Common myeloid progenitor, CD34-positive (primary cell): ENCODE results near the gene TXNRD2.

Source experiments
- CTCF ChIA-PET: fragments of 350-600 bp; sonication (Branson Sonifier 250); formaldehyde crosslinking; loops from one replicate; lab custom pipeline; 2021; ENCODE audit warnings: antibody characterized with exemption; lab: Charles Lee
- POLR2A ChIA-PET: fragments of 350-600 bp; sonication (Branson Sonifier 250); formaldehyde crosslinking; loops from one replicate; lab custom pipeline; 2021; ENCODE audit warnings: antibody characterized with exemption; lab: Charles Lee
- DNase-seq, 3 donors: peaks; one replicate each; pipeline versions ENCODE4 v3.0.0 to v3.0.0-alpha.2; 2013
- H3K27ac ChIP-seq, 2 experiments: 1 replicate in 1 of 2; 2 replicates in 1 of 2; pipeline ENCODE4 v1.7.0; 2013; ENCODE audit warnings: inconsistent platforms in 2 of 2, low read length in 2 of 2, mild to moderate bottlenecking in 2 of 2, low read depth in 1 of 2, moderate library complexity in 1 of 2; ENCODE audit not compliant: severe bottlenecking in 2 of 2, insufficient read depth in 1 of 2, poor library complexity in 1 of 2
- H3K27me3 ChIP-seq, 5 experiments: replicated peaks in 2 of 5; 1 replicate in 3 of 5; 2 replicates in 2 of 5; pipeline versions ENCODE4 v1.6.1 to v1.7.0; 2013; ENCODE audit warnings: low read length in 4 of 5, mild to moderate bottlenecking in 2 of 5, moderate library complexity in 2 of 5, inconsistent platforms in 1 of 5; ENCODE audit not compliant: insufficient read depth in 5 of 5, control insufficient read depth in 4 of 5
- H3K36me3 ChIP-seq, 4 experiments: 1 replicate in 2 of 4; 2 replicates in 2 of 4; pipeline versions ENCODE4 v1.6.1 to v1.7.0; 2013; ENCODE audit warnings: low read length in 3 of 4, control low read depth in 1 of 4, mild to moderate bottlenecking in 1 of 4; ENCODE audit not compliant: control insufficient read depth in 4 of 4, insufficient read depth in 4 of 4
- H3K4me1 ChIP-seq, 4 experiments: 1 replicate in 3 of 4; 2 replicates in 1 of 4; pipeline versions ENCODE4 v1.6.1 to v1.7.1; 2013; ENCODE audit warnings: low read length in 3 of 4, mild to moderate bottlenecking in 3 of 4, control low read depth in 1 of 4, inconsistent platforms in 1 of 4, moderate library complexity in 1 of 4; ENCODE audit not compliant: control insufficient read depth in 4 of 4, insufficient read depth in 4 of 4; ENCODE audit errors: control extremely low read depth in 1 of 4
- H3K4me3 ChIP-seq, 7 experiments: 1 replicate in 4 of 7; 2 replicates in 3 of 7; pipeline versions ENCODE4 v1.5.1 to v1.7.0; 2013; ENCODE audit warnings: mild to moderate bottlenecking in 7 of 7, low read length in 6 of 7, moderate library complexity in 6 of 7, inconsistent platforms in 2 of 7, low read depth in 2 of 7, control low read depth in 1 of 7; ENCODE audit not compliant: insufficient read depth in 4 of 7, control insufficient read depth in 1 of 7; ENCODE audit errors: extremely low read depth in 1 of 7
- H3K9me3 ChIP-seq, 5 experiments: 1 replicate in 4 of 5; 2 replicates in 1 of 5; pipeline versions ENCODE4 v1.6.1 to v1.7.1; 2013; ENCODE audit warnings: low read length in 4 of 5, mild to moderate bottlenecking in 2 of 5, inconsistent platforms in 1 of 5, low read depth in 1 of 5, moderate library complexity in 1 of 5; ENCODE audit not compliant: control insufficient read depth in 4 of 5, insufficient read depth in 2 of 5; ENCODE audit errors: control extremely low read depth in 1 of 5
- WGBS: methylation state at CpG from one replicate; pipeline ENCODE4 v1.1.5; 2013; ENCODE audit not compliant: insufficient coverage; 5-methylcytosine and 5-hydroxymethylcytosine counted together

TXNRD2 gene

GRCh38 chr22:19970479-19971275, 29.1 kb upstream of the TXNRD2 start:
- CTCF ChIA-PET, result interaction anchor here (0.8 to 15.9 kb wide), 14 partner anchors 16 to 251 kb away, joined by 3 to 384 read pairs (median 8); no protein-coding TSS in a partner anchor
- Histone ChIP-seq H3K4me1 (peaks cover 0 to 51% (median 40%) of the 10 kb centered on the region in 4 experiments), H3K36me3 (peaks cover 13 to 59% (median 32%) of the 10 kb centered on the region in 4 experiments), H3K27ac (no peak overlapping the region), H3K27me3 (no peaks in the 10 kb centered on the region), H3K4me3 (no peak overlapping the region), H3K9me3 (no peaks in the 10 kb centered on the region)
- 79% methylated on average over 16 of the region's 25 CpGs for WGBS
- DNase-seq, result peak; percentile 66 to 86 (median 81)
- POLR2A ChIA-PET, result interaction anchor here (0.7 to 4.9 kb wide), 3 partner anchors 41 to 291 kb away, joined by 3 to 33 read pairs (median 7); no protein-coding TSS in a partner anchor

GRCh38 chr22:19970031-19970478, 28.4 kb upstream of the TXNRD2 start:
- DNase-seq, result no peak
- POLR2A ChIA-PET, result interaction anchor here (4.9 kb wide), 1 partner anchor 44 kb away, joined by 33 read pairs; no protein-coding TSS in a partner anchor
- no peaks in the 10 kb centered on the region for H3K9me3 ChIP-seq
- peaks cover 13 to 64% (median 33%) of the 10 kb centered on the region in 4 experiments for H3K36me3 ChIP-seq
- 92% methylated on average over 8 of the region's 9 CpGs for WGBS
- CTCF ChIA-PET, result interaction anchor here (0.8 to 15.9 kb wide), 12 partner anchors 11 to 251 kb away, joined by 3 to 384 read pairs (median 8); no protein-coding TSS in a partner anchor
- H3K27me3 ChIP-seq, result no peaks in the 10 kb centered on the region
- H3K4me3 ChIP-seq, result no peak overlapping the region
- no peak overlapping the region for H3K27ac ChIP-seq
- H3K4me1 ChIP-seq, result peaks cover 0 to 44% (median 34%) of the 10 kb centered on the region in 4 experiments

- H3K4me1 ChIP-seq, result peaks cover 0 to 37% (median 27%) of the 10 kb centered on the region in 4 experiments
- H3K36me3 ChIP-seq, result peaks cover 17 to 71% (median 36%) of the 10 kb centered on the region in 4 experiments
- no peak overlapping the region for H3K4me3 ChIP-seq
- no peak overlapping the region for H3K27ac ChIP-seq
- 92% methylated on average over 11 of the region's 11 CpGs for WGBS
- POLR2A ChIA-PET, result interaction anchor here (4.9 kb wide), 1 partner anchor 45 kb away, joined by 33 read pairs; no protein-coding TSS in a partner anchor
- CTCF ChIA-PET, result interaction anchor here (0.6 to 15.9 kb wide), 13 partner anchors 11 to 250 kb away, joined by 3 to 384 read pairs (median 4); no protein-coding TSS in a partner anchor
- DNase-seq, result no peak
- H3K9me3 ChIP-seq, result no peaks in the 10 kb centered on the region
- H3K27me3 ChIP-seq, result no peaks in the 10 kb centered on the region
Measured at GRCh38 chr22:19969141-19969928, 27.7 kb upstream of the TXNRD2 start.

GRCh38 chr22:19968450-19968891, 26.9 kb upstream of the TXNRD2 start:
- Histone ChIP-seq H3K4me3 (no peak overlapping the region), H3K27ac (no peak overlapping the region), H3K9me3 (no peaks in the 10 kb centered on the region), H3K4me1 (peaks cover 0 to 29% (median 19%) of the 10 kb centered on the region in 4 experiments), H3K27me3 (no peaks in the 10 kb centered on the region), H3K36me3 (peaks cover 19 to 80% (median 43%) of the 10 kb centered on the region in 4 experiments)
- CTCF ChIA-PET, result interaction anchor here (0.6 to 15.9 kb wide), 8 partner anchors 11 to 161 kb away, joined by 3 to 384 read pairs (median 6); no protein-coding TSS in a partner anchor
- WGBS, result 92% methylated on average over 11 of the region's 18 CpGs
- DNase-seq, result no peak
- POLR2A ChIA-PET, result interaction anchor here (4.9 kb wide), 1 partner anchor 46 kb away, joined by 33 read pairs; no protein-coding TSS in a partner anchor

- H3K27me3 ChIP-seq, result no peaks in the 10 kb centered on the region
- H3K27ac ChIP-seq, result no peak overlapping the region
- 91% methylated on average over 7 of the region's 7 CpGs for WGBS
- no peak overlapping the region for H3K4me3 ChIP-seq
- DNase-seq, result no peak
- peaks cover 0 to 24% (median 15%) of the 10 kb centered on the region in 4 experiments for H3K4me1 ChIP-seq
- no peaks in the 10 kb centered on the region for H3K9me3 ChIP-seq
- ChIA-PET POLR2A (interaction anchor here (4.9 kb wide), 1 partner anchor 46 kb away, joined by 33 read pairs; no protein-coding TSS in a partner anchor), CTCF (interaction anchor here (1.3 to 15.9 kb wide), 3 partner anchors 14 to 43 kb away, joined by 3 to 384 read pairs (median 9); no protein-coding TSS in a partner anchor)
- H3K36me3 ChIP-seq, result peaks cover 19 to 85% (median 46%) of the 10 kb centered on the region in 4 experiments
Measured at GRCh38 chr22:19967850-19968449, 26.3 kb upstream of the TXNRD2 start.
